HCT116 (cell line): Measurements from ENCODE around the gene CCDC106.

Experiments
- ATF3 ChIP-seq: IDR thresholded peaks from 2 replicates; pipeline ENCODE4 v1.6.1; 2012
- CTCF ChIP-seq, 3 experiments: fragments of 200-600 bp in 1 of 3; sonication (generic) in 1 of 3; IDR thresholded peaks in 2 of 3; conservative IDR thresholded peaks in 1 of 3; 2 replicates each; pipeline ENCODE4 v1.5.1; 2012 to 2017; ENCODE audit warnings: low read depth in 2 of 3, low read length in 2 of 3, antibody characterized with exemption in 1 of 3, borderline replicate concordance in 1 of 3, control low read depth in 1 of 3, mild to moderate bottlenecking in 1 of 3, mixed read lengths in 1 of 3, mixed run types in 1 of 3, moderate library complexity in 1 of 3; ENCODE audit not compliant: insufficient read depth in 1 of 3
- EGR1 ChIP-seq: IDR thresholded peaks from 2 replicates; pipeline ENCODE4 v1.6.1; 2012; ENCODE audit warnings: low read depth
- ELF1 ChIP-seq: IDR thresholded peaks from 2 replicates; pipeline ENCODE4 v1.6.1; 2012; ENCODE audit warnings: low read depth, borderline replicate concordance
- EZH2 ChIP-seq: fragments of 200-600 bp; sonication (generic); IDR thresholded peaks from 2 replicates; pipeline ENCODE4 v1.6.1; 2017; ENCODE audit warnings: antibody characterized with exemption, mixed run types
- EZH2phosphoT487 ChIP-seq: fragments of 200-600 bp; IDR thresholded peaks from 2 replicates; pipeline ENCODE4 v1.6.1; 2018; ENCODE audit warnings: antibody characterized with exemption, borderline replicate concordance
- POLR2A ChIP-seq: IDR thresholded peaks from 2 replicates; pipeline ENCODE4 v1.7.0; 2011; ENCODE audit warnings: borderline replicate concordance; ENCODE audit not compliant: insufficient read depth, insufficient read length; ENCODE audit errors: extremely low read depth
- RAD21 ChIP-seq: IDR thresholded peaks from 2 replicates; pipeline ENCODE4 v1.6.1; 2012; ENCODE audit warnings: low read depth, mild to moderate bottlenecking
- SP1 ChIP-seq: IDR thresholded peaks from 2 replicates; pipeline ENCODE4 v1.6.1; 2012; ENCODE audit warnings: low read depth
- YY1 ChIP-seq: IDR thresholded peaks from 2 replicates; pipeline ENCODE4 v1.6.1; 2011; ENCODE audit warnings: low read length, low read depth, moderate library complexity, mild to moderate bottlenecking; ENCODE audit not compliant: insufficient replicate concordance; ENCODE audit errors: extremely low read depth
- ZFX ChIP-seq: fragments of 450-650 bp; IDR thresholded peaks from 2 replicates; pipeline ENCODE4 v1.6.1; 2017

GRCh38 chr19:55611983-55612645, 35.9 kb upstream of the CCDC106 start:
- no peak for TF ChIP-seq RAD21
- no peak for TF ChIP-seq EZH2
- no peak for TF ChIP-seq CTCF (IDR thresholded peaks at IDR 0.05 in 2 of 3, conservative IDR thresholded peaks at IDR 0.05 in 1 of 3; ENCODE audit: borderline replicate concordance in 1 of 3, insufficient read depth in 1 of 3, low read depth in 2 of 3, low read length in 2 of 3)
- no peak for TF ChIP-seq YY1
- TF ChIP-seq EZH2phosphoT487 = no peak
- TF ChIP-seq EGR1 = no peak
- no peak for TF ChIP-seq POLR2A
- no peak for TF ChIP-seq ATF3
- no peak for TF ChIP-seq SP1
- TF ChIP-seq ELF1 = no peak
- no peak for TF ChIP-seq ZFX
